IPS-11a (cell line): ENCODE data around the gene ADAMTS2.

Experiments used
- H3K4me3 ChIP-seq: one replicate; pipeline ENCODE4 v1.5.1; 2013; ENCODE audit warnings: low read depth, low read length, control low read depth

The ADAMTS2 gene

GRCh38 chr5:179269781-179270543 is 75.3 kb downstream of the ADAMTS2 start:
- no peak overlapping the region for H3K4me3 ChIP-seq

DNA sequence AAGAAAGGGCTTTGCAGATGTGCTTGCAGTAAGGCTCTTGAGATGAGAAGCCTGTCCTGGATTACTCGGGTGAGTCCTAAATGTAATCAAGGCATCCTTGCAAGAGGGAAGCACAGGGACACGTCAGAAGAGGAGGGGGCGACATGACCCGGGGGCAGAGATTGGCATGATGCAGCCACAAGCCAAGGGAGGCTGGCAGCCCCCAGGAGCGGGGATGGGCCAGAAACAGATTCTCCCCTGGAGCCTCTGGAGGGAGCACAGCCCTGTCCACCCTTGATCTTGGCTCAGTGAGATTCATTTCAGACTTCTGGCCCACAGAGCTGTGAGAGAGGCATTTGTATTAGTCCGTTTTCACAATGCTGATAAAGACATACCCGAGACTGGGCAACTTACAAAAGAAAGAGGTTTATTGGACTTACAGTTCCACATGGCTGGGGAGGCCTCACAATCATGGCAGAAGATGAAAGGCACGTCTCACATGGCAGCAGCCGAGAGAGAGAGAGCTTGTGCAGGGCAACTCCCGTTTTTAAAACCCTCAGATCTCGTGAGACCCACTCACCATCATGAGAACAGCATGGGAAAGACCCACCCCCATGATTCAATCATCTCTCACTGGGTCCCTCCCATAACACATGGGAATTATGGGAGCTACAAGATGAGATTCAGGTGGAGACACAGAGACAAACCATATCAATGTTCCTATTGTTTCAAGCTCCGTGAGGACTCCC is 76.1 kb downstream of the ADAMTS2 start:
- no peak overlapping the region for H3K4me3 ChIP-seq

DNA sequence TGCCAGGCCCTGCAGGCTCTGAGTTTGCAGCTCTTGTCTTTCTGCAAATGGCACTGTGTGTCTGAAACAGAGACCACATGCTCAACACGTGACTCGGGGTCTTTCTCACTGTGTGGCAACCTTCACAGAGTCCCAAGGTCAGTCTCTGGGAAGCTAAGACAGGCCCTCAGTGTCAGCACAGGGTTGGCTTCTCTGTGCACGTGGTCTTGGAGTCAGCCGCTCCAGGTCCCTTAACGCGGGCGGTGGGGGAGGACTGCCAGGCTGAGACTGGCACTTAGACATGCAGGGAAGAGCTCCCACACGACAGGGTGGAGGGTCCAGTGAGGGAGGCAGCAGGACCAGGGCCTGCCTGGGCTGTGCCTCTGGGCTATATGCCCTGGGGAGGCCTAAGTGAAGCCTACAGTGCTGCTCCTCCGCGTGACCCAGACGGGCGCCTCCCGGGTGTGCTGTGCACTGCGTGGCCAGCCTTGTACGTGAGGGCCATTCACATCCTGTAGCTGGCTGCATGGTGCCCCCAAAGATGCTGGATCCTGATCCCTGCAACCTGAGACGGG is 76.8 kb downstream of the ADAMTS2 start:
- H3K4me3 ChIP-seq, result no peak overlapping the region

DNA sequence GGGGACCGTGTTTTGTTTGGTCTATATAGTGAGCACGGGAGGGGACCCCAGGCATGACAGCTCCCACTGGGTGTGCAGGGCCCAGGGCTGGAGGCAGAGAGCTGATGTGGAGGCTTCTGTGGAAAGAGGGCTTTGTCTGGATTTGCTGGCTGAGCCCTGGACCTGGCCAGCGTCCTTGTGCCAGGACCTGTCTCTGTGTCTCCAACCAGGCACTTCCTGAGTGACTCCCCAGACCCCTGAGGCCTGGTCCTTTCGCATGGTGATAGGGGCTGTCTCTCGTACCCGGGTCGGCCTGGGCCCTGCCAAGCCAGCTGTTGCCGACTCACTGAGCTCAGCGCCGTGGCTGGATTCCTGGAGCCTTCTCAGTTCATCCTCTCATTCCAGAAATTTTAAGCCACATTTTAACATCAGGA is 77.6 kb downstream of the ADAMTS2 start:
- no peak overlapping the region for H3K4me3 ChIP-seq

DNA sequence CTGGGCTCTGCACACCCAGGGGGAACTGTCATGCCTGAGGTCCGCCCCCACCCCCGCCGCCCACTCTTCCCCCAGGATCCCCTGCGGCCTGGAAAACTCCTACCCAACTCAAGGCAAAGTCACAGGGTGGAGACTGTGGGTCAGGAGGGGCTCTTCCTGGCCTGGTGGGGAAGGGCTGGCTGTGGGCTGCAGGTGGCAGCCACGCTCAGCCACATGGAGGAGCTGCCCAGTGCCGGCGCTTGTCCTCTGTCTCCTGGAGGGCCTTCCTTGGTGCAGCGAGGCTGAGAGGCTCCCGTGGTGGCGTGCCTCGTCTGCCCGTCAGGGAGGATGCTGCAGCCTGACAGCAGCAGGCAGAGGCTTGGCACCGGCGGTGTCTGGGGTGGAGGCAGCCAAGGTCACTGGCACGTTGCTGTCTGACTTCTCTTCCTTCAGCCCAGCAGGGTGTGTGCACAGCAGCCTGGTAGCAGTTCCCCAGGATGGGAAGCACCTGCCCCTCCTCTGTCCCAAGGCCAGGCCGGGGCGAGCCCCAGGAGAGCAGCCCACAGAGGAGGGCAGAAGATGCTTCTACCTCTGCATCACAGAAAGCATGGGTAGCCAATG is 78.1 kb downstream of the ADAMTS2 start:
- H3K4me3 ChIP-seq, result no peak overlapping the region

GRCh38 chr5:179266291-179267070 is 78.8 kb downstream of the ADAMTS2 start:
- no peak overlapping the region for H3K4me3 ChIP-seq

DNA sequence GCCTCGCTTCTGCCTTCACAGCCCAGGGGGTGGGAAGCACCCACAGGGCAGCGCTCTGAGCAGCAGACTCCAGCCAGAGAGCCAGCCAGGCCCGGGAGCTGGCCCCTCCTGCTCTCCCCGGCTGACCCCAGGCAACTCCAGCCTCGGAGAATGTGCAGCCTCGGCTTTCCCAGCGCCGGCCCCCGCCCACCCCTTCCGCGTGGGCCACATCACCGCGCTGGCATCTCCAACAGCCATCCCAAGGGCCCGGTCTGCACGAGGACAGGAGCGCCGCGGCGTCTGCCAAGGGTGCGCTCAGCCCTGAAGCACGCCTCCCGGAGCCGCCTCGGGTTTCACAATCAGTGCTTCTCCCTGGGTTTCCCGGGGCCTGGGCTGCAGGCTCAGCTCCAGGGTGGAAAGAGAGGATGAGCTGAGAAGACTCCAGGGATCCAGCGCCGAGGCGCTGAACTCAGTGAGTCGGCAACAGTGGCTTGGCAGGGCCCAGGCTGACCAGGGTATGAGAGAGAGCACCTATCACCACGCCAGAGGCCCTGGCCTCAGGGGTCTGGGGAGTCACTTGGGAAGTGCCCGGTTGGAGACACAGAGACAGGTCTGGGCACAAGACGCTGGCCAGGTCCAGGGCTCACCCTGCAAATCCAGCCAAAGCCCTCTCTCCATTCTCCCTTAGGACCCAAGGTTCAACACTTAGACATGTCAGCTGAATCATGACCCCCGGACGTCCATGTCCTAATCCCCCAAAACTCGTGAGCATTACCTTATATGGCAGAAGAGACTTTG is 79.6 kb downstream of the ADAMTS2 start:
- no peak overlapping the region for H3K4me3 ChIP-seq

DNA sequence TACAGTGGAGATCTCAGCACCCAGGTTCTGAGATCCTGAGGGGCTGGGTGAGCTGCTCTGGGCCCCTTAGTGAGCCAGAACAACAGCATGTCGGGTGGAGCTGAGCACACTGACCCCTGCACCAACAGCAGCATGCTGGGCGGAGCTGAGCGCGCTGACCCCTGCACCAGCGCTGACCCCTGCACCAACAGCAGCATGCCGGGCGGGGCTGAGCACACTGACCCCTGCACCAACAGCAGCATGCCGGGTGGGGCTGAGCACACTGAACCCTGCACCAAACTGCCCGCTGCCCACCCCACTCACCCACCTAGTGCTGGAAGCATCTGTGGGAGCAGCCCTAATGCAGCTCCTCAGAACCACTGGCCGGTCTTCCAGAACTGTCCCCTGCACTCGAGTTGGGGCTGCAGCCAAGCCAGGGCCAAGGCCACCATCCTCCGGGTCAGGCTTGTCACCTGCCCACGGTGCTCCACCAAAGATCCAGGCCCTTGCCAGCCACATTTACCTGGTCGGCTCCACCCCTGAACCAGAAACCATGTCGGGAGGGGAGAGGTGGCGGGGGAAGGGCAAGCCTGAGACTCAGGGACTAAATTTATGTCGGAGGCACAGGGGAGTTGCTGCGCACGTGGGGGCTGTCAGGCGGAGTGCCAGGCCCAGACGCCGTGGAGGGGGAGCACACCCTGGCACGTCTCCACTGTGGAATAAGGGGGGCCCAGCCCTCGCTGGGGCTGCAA is 80.3 kb downstream of the ADAMTS2 start:
- H3K4me3 ChIP-seq, result no peak overlapping the region

DNA sequence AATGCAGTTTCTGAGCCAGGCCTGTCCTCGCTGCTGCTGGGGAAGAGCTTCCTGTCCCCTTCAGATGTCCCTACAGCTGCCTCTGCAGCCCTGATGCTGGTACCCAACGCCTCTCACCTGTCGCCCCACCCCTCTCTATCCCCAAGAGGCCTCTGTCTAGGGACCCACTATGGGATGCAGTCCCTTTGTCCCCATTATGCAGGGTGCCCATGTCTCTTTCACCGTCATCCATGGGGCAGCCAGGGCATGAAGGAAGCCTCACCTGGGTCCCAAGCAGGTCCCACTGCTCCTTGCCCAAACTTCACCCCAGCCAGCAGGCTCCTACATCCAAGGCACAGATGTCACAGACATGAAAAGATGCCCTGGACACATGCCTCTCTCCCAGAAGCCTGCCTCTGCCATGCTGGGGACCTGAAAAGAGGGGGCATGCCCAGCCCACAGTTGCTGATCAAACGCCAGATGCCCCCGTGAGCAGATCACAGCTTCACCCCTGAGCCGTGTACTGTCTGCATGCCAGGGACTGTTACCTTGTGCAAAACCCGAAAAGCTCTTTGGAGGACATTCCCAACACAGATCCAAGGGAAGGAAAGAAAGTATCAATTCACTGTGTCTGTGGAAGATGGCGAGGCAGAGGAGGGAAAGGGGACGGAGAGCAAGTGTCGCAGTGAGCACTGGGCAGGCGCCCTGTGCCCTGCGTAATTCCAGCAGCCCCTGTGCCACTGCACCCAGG is 81.0 kb downstream of the ADAMTS2 start:
- H3K4me3 ChIP-seq, result no peak overlapping the region

GRCh38 chr5:179263391-179264052 is 81.7 kb downstream of the ADAMTS2 start:
- H3K4me3 ChIP-seq, result no peak overlapping the region

DNA sequence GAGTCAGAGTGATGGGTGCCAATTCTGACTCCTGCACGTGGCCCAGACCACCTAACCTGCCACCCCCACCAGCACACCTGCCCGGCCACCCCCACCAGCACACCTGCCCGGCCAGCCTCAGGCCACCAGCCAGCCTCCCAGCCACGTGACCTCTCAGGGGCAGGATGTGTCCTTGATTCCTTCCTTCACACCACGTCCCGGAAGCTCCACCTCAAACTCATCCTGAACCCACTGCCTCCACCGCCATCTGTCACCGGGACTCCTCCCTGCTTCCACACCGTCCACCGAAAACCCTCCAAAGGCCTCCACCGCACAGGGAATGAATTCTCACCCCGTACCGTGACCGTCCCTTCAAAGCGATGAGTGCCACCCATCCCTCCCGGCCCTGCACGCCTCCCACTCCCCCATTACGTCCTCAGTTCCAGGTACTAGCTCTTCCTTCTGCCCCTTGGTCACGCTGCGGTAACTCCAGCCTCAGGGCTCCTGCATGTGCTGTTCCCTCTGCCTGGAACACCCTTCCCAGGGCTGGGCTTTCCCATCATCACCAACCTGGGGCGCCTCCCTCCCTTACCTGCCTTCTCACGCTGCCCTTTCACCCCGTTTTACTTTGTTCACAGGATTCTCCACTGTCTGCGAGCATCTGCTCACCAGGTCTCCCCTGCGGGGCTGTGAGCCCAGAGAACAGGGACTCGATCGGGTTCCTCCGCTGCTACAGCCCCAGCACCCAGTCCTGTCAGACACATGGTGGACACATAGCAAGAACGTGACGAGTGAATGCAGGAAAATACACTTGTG is 82.9 kb downstream of the ADAMTS2 start:
- no peak overlapping the region for H3K4me3 ChIP-seq

DNA sequence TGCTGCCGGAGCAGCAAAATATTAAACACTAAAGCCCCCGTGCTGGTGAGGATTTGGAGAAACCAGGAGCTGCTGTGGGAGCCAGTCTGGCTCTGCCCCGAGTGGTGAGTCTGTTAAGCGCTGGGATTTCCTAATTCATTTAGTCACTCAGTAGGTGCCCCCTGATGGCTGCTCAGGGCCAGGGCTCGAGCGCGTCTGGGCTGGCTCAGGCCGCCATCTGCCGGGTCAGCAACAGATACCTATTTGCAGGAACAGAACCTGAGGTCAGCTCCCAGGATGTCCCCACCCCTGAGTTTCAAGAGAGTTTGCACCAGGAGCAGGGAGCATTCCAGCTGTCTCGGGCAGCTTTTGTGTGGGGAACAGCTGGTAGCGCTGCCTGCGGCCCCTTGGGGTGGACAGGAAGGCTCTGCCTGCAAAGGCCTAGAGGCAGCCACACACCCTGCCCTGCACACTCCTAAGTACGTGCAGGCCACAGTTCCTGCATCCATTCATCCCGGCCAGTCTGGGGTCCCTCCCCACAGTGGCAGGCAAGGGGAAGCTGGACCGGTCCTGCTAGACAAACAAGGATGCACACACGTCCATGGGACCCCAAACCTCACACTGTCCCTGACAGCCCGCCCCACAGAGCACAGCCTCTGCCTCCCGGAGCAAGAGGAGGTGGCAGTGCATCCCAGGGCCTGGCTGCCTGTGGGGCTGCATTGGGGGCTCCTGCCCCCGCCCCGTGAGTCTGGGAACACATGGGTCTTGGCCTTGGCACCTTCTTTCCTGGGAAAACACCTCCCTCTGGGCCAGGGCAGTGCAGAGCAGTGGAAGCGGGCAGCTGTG is 83.7 kb downstream of the ADAMTS2 start:
- H3K4me3 ChIP-seq, result no peak overlapping the region

GRCh38 chr5:179260324-179261070 is 84.8 kb downstream of the ADAMTS2 start:
- no peak overlapping the region for H3K4me3 ChIP-seq

DNA sequence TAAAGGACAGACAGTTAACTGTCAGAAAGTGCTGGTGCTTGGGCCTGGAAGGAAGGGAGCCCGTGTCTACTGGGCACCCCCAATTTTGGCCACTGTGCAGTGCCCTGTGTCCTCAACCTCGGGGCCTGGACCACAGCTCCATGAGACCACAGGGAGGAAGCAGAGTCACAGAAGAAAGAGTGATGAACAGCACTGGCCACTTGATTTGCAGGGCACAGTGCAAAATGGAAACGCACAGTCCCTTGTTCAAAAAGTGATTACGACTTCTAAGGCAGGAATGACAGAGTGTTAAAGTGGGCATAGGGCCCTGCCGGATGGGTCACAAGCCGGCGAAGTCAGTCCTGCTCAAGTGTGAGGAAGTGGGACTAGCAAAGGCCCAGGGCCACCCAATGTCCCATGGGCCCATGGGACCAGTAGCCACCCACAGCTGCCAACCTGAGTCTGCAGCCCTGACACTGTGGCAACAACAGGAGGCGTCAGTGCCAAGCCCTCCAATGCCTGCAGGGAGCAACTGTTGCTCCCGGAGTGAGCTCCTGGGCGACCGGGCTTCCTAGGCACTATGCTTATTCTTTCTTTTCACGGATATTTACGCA is 85.4 kb downstream of the ADAMTS2 start:
- H3K4me3 ChIP-seq, result no peak overlapping the region

DNA sequence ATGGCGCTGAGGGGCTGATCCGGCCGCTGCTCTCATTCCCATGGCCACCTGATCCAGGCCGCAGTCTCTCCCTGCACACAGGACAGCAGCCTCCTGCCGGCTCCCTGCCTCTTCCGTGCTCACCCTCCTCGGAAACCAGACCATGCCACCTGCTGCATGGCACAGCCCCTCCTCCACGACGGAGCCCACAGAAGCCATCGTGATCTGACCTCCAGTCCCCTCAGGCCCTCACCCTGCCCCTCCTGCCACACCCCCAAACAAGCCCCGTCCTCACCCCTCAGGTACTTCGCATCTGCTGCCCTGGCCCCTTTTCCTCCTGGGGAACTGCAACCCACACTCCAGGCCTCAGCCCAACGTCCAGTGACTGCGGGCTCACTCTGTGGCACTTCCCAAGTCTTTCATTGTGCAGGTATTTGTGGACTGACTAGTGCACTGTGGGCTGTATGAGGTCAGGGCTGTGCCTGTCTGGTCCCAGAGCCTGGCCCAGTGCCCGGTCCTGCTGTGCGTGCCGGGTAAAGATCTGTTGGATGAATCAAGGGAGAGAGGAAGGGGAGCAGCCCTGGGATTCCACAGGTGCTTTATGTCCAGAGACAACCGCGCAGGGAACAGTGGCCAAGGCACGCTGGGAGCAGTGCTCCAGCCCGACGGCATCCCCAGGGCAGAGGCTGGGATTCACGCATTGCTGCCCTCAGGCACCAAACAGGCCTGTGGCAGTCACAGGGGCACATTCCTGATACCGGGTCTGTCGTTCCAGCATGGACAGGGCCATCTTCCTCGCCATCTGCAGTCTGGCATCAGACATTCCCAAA is 86.1 kb downstream of the ADAMTS2 start:
- H3K4me3 ChIP-seq, result no peak overlapping the region
